ENCODE results near the gene HHIPL1. TPM values are rescaled to one million over a fixed set of nuclear protein-coding genes. Genes with fewer than 3 reads are reported as not detected.

HHIPL1 gene
- total and polyA plus RNA-seq, 2 of the 8 experiments (the other 6 are each of a cell fraction or from before 2014, with no cell fraction given): 1.5 to 2.6 TPM

DNA sequence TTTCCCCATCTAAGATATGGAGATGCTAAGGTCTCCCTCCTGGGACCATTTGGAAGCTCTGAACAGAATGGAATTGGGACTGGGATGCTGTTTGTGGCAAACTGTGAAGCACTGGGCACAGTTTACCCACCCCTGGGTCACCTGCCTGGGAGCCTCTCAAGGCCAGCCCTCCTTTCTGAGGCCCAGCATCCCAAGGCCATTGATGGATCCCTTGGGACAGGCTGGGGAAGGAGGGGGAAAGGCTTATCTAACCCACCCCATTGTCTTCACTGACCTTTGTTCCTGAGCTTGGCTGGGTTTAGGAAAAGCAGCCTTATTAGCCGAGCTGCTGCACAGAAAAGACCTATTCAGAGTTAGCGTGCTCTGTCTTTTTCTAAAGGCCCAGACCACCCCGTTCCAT, 46.2 kb upstream of the HHIPL1 start (continued):
- TF ChIP-seq CTBP2 (IDR thresholded peaks at IDR 0.05; ENCODE audit: borderline replicate concordance, insufficient read depth, insufficient read length, low read length) (no peak), GABPA (IDR thresholded peaks at IDR 0.05; ENCODE audit: borderline replicate concordance, insufficient read depth, low read length) (no peak)

Measured in H1 (cell line).